SK-N-SH treated with all-trans-retinoic acid at 6 μM for 48 hours (cell line): ENCODE measurements around the gene CCER1.

Source experiments
- ARNTL ChIP-seq: fragments of 450-650 bp; formaldehyde crosslinking; IDR thresholded peaks from 2 replicates; pipeline ENCODE4 v1.5.0; 2020; ENCODE audit warnings: low read depth, mild to moderate bottlenecking, moderate library complexity, borderline replicate concordance
- BACH2 ChIP-seq: fragments of 250-450 bp; sonication (Bioruptor Pico); IDR thresholded peaks from 2 replicates; pipeline ENCODE4 v1.9.0; 2021; ENCODE audit warnings: mild to moderate bottlenecking, borderline replicate concordance
- CREB5 ChIP-seq: fragments of 250-450 bp; sonication (Bioruptor Pico); IDR thresholded peaks from 2 replicates; pipeline ENCODE4 v1.5.1; 2020; ENCODE audit warnings: low read depth, mild to moderate bottlenecking, moderate library complexity
- CSDC2 ChIP-seq: fragments of 250-450 bp; sonication (Bioruptor Pico); IDR thresholded peaks from 2 replicates; pipeline ENCODE4 v1.5.0; 2020; ENCODE audit warnings: mild to moderate bottlenecking, moderate library complexity
- CSRNP3 ChIP-seq: fragments of 250-450 bp; sonication (Bioruptor Pico); IDR thresholded peaks from 2 replicates; pipeline ENCODE4 v1.5.1; 2021; ENCODE audit warnings: mild to moderate bottlenecking, moderate library complexity
- PATZ1 ChIP-seq: fragments of 250-450 bp; sonication (Bioruptor Pico); IDR thresholded peaks from 2 replicates; pipeline ENCODE4 v1.8.0; 2020; ENCODE audit warnings: mild to moderate bottlenecking, moderate library complexity, borderline replicate concordance
- POU6F1 ChIP-seq: fragments of 250-450 bp; sonication (Bioruptor Pico); IDR thresholded peaks from 2 replicates; pipeline ENCODE4 v1.8.0; 2021; ENCODE audit warnings: low read depth, mild to moderate bottlenecking, moderate library complexity, borderline replicate concordance
- SNAI2 ChIP-seq: fragments of 250-450 bp; sonication (Bioruptor Pico); IDR thresholded peaks from 2 replicates; pipeline ENCODE4 v1.5.0; 2020; ENCODE audit warnings: mild to moderate bottlenecking, moderate library complexity
- TCF4 ChIP-seq: fragments of 250-450 bp; sonication (Bioruptor Pico); IDR thresholded peaks from 2 replicates; pipeline ENCODE4 v1.8.0; 2021; ENCODE audit warnings: mild to moderate bottlenecking, moderate library complexity, borderline replicate concordance
- TOX ChIP-seq: fragments of 250-450 bp; sonication (Bioruptor Pico); IDR thresholded peaks from 2 replicates; pipeline ENCODE4 v1.8.0; 2021; ENCODE audit warnings: mild to moderate bottlenecking, moderate library complexity, borderline replicate concordance
- TSHZ2 ChIP-seq: fragments of 250-450 bp; sonication (Bioruptor Pico); IDR thresholded peaks from 2 replicates; pipeline ENCODE4 v1.5.0; 2020; ENCODE audit warnings: mild to moderate bottlenecking, moderate library complexity
- ZFP3 ChIP-seq: fragments of 250-450 bp; sonication (Bioruptor Pico); IDR thresholded peaks from 2 replicates; pipeline ENCODE4 v1.5.0; 2020; ENCODE audit warnings: mild to moderate bottlenecking, moderate library complexity
- ZNF565 ChIP-seq: fragments of 450-650 bp; formaldehyde crosslinking; conservative IDR thresholded peaks from 2 replicates; pipeline ENCODE4 v1.5.0; 2020; ENCODE audit warnings: low read depth, mild to moderate bottlenecking, moderate library complexity
- ZNF70 ChIP-seq: fragments of 450-650 bp; formaldehyde crosslinking; IDR thresholded peaks from 2 replicates; pipeline ENCODE4 v1.5.0; 2020; ENCODE audit warnings: mild to moderate bottlenecking, moderate library complexity

- TF ChIP-seq PATZ1 (CRISPR knock-in tag) (no peak), CSDC2 (CRISPR knock-in tag) (no peak), ARNTL (CRISPR knock-in tag) (no peak), ZNF70 (CRISPR knock-in tag) (no peak), CSRNP3 (no peak), ZNF565 (CRISPR knock-in tag) (no peak), ZFP3 (CRISPR knock-in tag) (no peak), TSHZ2 (CRISPR knock-in tag) (no peak), SNAI2 (no peak), BACH2 (CRISPR knock-in tag) (no peak), TOX (CRISPR knock-in tag) (no peak), TCF4 (CRISPR knock-in tag) (no peak), CREB5 (CRISPR knock-in tag) (no peak), POU6F1 (CRISPR knock-in tag) (no peak)
Measured at GRCh38 chr12:90924406-90924805, 30.6 kb downstream of the CCER1 start.
